DND-41 (cell line): ENCODE data around the gene PPM1D.
"Not testable (repeated sequence)": the region's sequence is repeated elsewhere in the genome, so short reads cannot be mapped to it uniquely, and the experiment has no call there.

ENCODE experiments used
- EZH2 ChIP-seq: IDR thresholded peaks from 3 replicates; pipeline ENCODE4 v1.6.1; 2012; ENCODE audit warnings: borderline replicate concordance, low read depth, mild to moderate bottlenecking, moderate library complexity, low read length, inconsistent platforms; ENCODE audit not compliant: severe bottlenecking
- TF ChIP-seq, protein P1 (sequence below): IDR thresholded peaks from 2 replicates; pipeline ENCODE4 v1.5.1; 2012; ENCODE audit warnings: borderline replicate concordance, low read length, moderate library complexity, mild to moderate bottlenecking; ENCODE audit not compliant: poor library complexity, severe bottlenecking; ENCODE audit errors: extremely low read depth

GRCh38 chr17:60674637-60675036 is 74.6 kb downstream of the PPM1D start:
- TF ChIP-seq, protein P1, sequence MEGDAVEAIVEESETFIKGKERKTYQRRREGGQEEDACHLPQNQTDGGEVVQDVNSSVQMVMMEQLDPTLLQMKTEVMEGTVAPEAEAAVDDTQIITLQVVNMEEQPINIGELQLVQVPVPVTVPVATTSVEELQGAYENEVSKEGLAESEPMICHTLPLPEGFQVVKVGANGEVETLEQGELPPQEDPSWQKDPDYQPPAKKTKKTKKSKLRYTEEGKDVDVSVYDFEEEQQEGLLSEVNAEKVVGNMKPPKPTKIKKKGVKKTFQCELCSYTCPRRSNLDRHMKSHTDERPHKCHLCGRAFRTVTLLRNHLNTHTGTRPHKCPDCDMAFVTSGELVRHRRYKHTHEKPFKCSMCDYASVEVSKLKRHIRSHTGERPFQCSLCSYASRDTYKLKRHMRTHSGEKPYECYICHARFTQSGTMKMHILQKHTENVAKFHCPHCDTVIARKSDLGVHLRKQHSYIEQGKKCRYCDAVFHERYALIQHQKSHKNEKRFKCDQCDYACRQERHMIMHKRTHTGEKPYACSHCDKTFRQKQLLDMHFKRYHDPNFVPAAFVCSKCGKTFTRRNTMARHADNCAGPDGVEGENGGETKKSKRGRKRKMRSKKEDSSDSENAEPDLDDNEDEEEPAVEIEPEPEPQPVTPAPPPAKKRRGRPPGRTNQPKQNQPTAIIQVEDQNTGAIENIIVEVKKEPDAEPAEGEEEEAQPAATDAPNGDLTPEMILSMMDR, result not testable (repeated sequence)
- not testable (repeated sequence) for TF ChIP-seq EZH2
